Caco-2 (cell line): ENCODE data around the gene PARP11. TPM values are rescaled to one million over a fixed set of nuclear protein-coding genes. Genes with fewer than 3 reads are reported as not detected.

Source experiments
- BruUV-seq: library from RNA; stranded (reverse); fragments of 400-500 nt; replicated peaks from 2 replicates; lab custom pipeline; 2021; lab: Mats Ljungman, UMichigan
- CTCF ChIA-PET: fragments of 300-600 bp; sonication (Branson Sonifier 250); formaldehyde crosslinking; loops from one replicate; lab custom pipeline; 2022; ENCODE audit warnings: antibody characterized with exemption; lab: Charles Lee
- POLR2A ChIA-PET: fragments of 300-600 bp; sonication (Branson Sonifier 250); formaldehyde crosslinking; loops from one replicate; lab custom pipeline; 2022; ENCODE audit warnings: antibody characterized with exemption; lab: Charles Lee
- DNase-seq, 2 experiments: peaks; one replicate each; pipeline versions ENCODE4 v3.0.0 to v3.0.0-alpha.2; 2020 to 2022
- H3K27me3 ChIP-seq: replicated peaks from 2 replicates; pipeline ENCODE4 v1.6.0; 2011; ENCODE audit warnings: low read length; ENCODE audit not compliant: control insufficient read depth, insufficient read depth
- H3K36me3 ChIP-seq: 2 replicates; pipeline ENCODE4 v1.5.1; 2011; ENCODE audit warnings: low read length; ENCODE audit not compliant: control insufficient read depth, insufficient read depth
- H3K4me1 ChIP-seq: fragments of 250-450 bp; sonication (Bioruptor Pico); 2 replicates; pipeline ENCODE4 v1.5.1; 2020; ENCODE audit warnings: mild to moderate bottlenecking
- H3K4me3 ChIP-seq: 2 replicates; pipeline ENCODE4 v1.5.1; 2011; ENCODE audit warnings: low read depth, mild to moderate bottlenecking, control low read depth, low read length
- H3K9me3 ChIP-seq: fragments of 250-450 bp; sonication (Bioruptor Pico); 2 replicates; pipeline ENCODE4 v1.5.1; 2020; ENCODE audit warnings: mild to moderate bottlenecking, moderate library complexity
- H3K27ac Mint-ChIP-seq: one replicate; pipeline ENCODE4 v1.8.0; 2022; ENCODE audit warnings: mixed read lengths; ENCODE audit not compliant: unreplicated experiment
- H3K27me3 Mint-ChIP-seq: one replicate; pipeline ENCODE4 v1.8.0; 2022; ENCODE audit warnings: mixed read lengths; ENCODE audit not compliant: insufficient read depth, unreplicated experiment
- H3K36me3 Mint-ChIP-seq: one replicate; pipeline ENCODE4 v1.8.0; 2022; ENCODE audit warnings: mild to moderate bottlenecking, mixed read lengths; ENCODE audit not compliant: insufficient read depth, unreplicated experiment
- H3K4me1 Mint-ChIP-seq: one replicate; pipeline ENCODE4 v1.8.0; 2022; ENCODE audit warnings: low read depth, mixed read lengths; ENCODE audit not compliant: unreplicated experiment
- H3K4me3 Mint-ChIP-seq: one replicate; pipeline ENCODE4 v1.8.0; 2022; ENCODE audit warnings: mild to moderate bottlenecking, moderate library complexity, mixed read lengths; ENCODE audit not compliant: unreplicated experiment
- H3K9me3 Mint-ChIP-seq: one replicate; pipeline ENCODE4 v1.8.0; 2022; ENCODE audit warnings: mixed read lengths; ENCODE audit not compliant: unreplicated experiment
- CTCF ChIP-seq, 2 experiments: fragments of 200-600 bp in 1 of 2; IDR thresholded peaks; 1 replicate in 1 of 2; 2 replicates in 1 of 2; pipeline versions ENCODE4 v1.5.1 to v1.8.0; 2011 to 2022; ENCODE audit warnings: antibody characterized with exemption in 1 of 2, control low read depth in 1 of 2, inconsistent platforms in 1 of 2, low read depth in 1 of 2, low read length in 1 of 2, mild to moderate bottlenecking in 1 of 2, moderate library complexity in 1 of 2; ENCODE audit not compliant: insufficient read depth in 1 of 2, severe bottlenecking in 1 of 2, unreplicated experiment in 1 of 2
- intact Hi-C: fragments of 100-400 bp; cut with micrococcal nuclease; formaldehyde crosslinking; loops from one replicate; pipeline ENCODE4 v1.10.0; 2022; ENCODE audit not compliant: unreplicated experiment
- total RNA-seq: library from RNA; stranded (reverse); gene quantifications from 2 replicates; pipeline ENCODE4 v1.2.3, GENCODE V29; 2022

PARP11 gene
- total RNA-seq, 1 experiment from 2014 or later, result 18.1 TPM

- no peaks in the 10 kb centered on the region for H3K36me3 ChIP-seq
- no peaks in the 10 kb centered on the region for H3K4me1 Mint-ChIP-seq
- H3K9me3 Mint-ChIP-seq, result no peaks in the 10 kb centered on the region
- intact Hi-C loops, result loop anchor here (10.0 kb wide), 1 partner anchor 285 kb away; no protein-coding TSS in a partner anchor
- no peak for DNase-seq
- CTCF ChIA-PET, result no interaction called here
- no peaks in the 10 kb centered on the region; the same call in 1 of the 2 replicates for H3K9me3 ChIP-seq
- no TSS peak for BruUV-seq
- H3K27me3 ChIP-seq, result no peaks in the 10 kb centered on the region; the same call in 1 of the 2 replicates
- no peaks in the 10 kb centered on the region for H3K36me3 Mint-ChIP-seq
- H3K27me3 Mint-ChIP-seq, result peaks cover 11% of the 10 kb centered on the region
- POLR2A ChIA-PET, result no interaction called here
- no peak overlapping the region for H3K27ac Mint-ChIP-seq
- TF ChIP-seq CTCF (IDR thresholded peaks at IDR 0.05; ENCODE audit: insufficient read depth in 1 of 2, low read depth in 1 of 2, low read length in 1 of 2, severe bottlenecking in 1 of 2, unreplicated experiment in 1 of 2), result no peak
- no peaks in the 10 kb centered on the region for H3K4me1 ChIP-seq
- no peak overlapping the region for H3K4me3 ChIP-seq
- no peak overlapping the region for H3K4me3 Mint-ChIP-seq
Measured at GRCh38 chr12:3879846-3880245, 6.6 kb upstream of the PARP11 start.

- H3K4me3 Mint-ChIP-seq, result peak overlapping the region; percentile 95
- CTCF ChIA-PET, result interaction anchor here (0.6 kb wide), 1 partner anchor 186 kb away, joined by 3 read pairs; no protein-coding TSS in a partner anchor
- DNase-seq, result no peak
- Histone ChIP-seq H3K4me3 (no peak overlapping the region), H3K9me3 (no peaks in the 10 kb centered on the region), H3K4me1 (peaks cover 4% of the 10 kb centered on the region), H3K27me3 (no peaks in the 10 kb centered on the region), H3K36me3 (no peaks in the 10 kb centered on the region; the same call in 1 of the 2 replicates)
- H3K27ac Mint-ChIP-seq, result no peak overlapping the region
- no peaks in the 10 kb centered on the region for H3K27me3 Mint-ChIP-seq
- H3K36me3 Mint-ChIP-seq, result no peaks in the 10 kb centered on the region
- H3K9me3 Mint-ChIP-seq, result peaks cover 5% of the 10 kb centered on the region
- POLR2A ChIA-PET, result no interaction called here
- intact Hi-C loops, result no loop called here
- no peak for TF ChIP-seq CTCF (IDR thresholded peaks at IDR 0.05; ENCODE audit: insufficient read depth in 1 of 2, low read depth in 1 of 2, low read length in 1 of 2, severe bottlenecking in 1 of 2, unreplicated experiment in 1 of 2)
- BruUV-seq, result no TSS peak
- H3K4me1 Mint-ChIP-seq, result peaks cover 9% of the 10 kb centered on the region
Measured at GRCh38 chr12:3871356-3871755, 1.8 kb downstream of the PARP11 start.

- POLR2A ChIA-PET, result no interaction called here
- H3K9me3 Mint-ChIP-seq, result peaks cover 20% of the 10 kb centered on the region
- H3K36me3 ChIP-seq, result no peaks in the 10 kb centered on the region; the same call in 1 of the 2 replicates
- intact Hi-C loops, result no loop called here
- peaks cover 7% of the 10 kb centered on the region; the same call in 1 of the 2 replicates for H3K9me3 ChIP-seq
- no peaks in the 10 kb centered on the region for H3K27me3 Mint-ChIP-seq
- H3K27ac Mint-ChIP-seq, result no peak overlapping the region
- peaks cover 9% of the 10 kb centered on the region for H3K4me1 Mint-ChIP-seq
- H3K4me3 ChIP-seq, result no peak overlapping the region
- BruUV-seq, result no TSS peak
- H3K4me1 ChIP-seq, result peaks cover 4% of the 10 kb centered on the region
- no peak overlapping the region for H3K4me3 Mint-ChIP-seq
- CTCF ChIA-PET, result no interaction called here
- no peaks in the 10 kb centered on the region for H3K36me3 Mint-ChIP-seq
- H3K27me3 ChIP-seq, result no peaks in the 10 kb centered on the region
- TF ChIP-seq CTCF (IDR thresholded peaks at IDR 0.05; ENCODE audit: insufficient read depth in 1 of 2, low read depth in 1 of 2, low read length in 1 of 2, severe bottlenecking in 1 of 2, unreplicated experiment in 1 of 2), result no peak
- no peak for DNase-seq
Measured at GRCh38 chr12:3869865-3870264, 3.3 kb downstream of the PARP11 start.
